Peyer's patch (tissue), 4 donors: ENCODE measurements around the gene ANOS1. TPM values are rescaled to one million over a fixed set of nuclear protein-coding genes. Genes with fewer than 3 reads are reported as not detected.

Experiments
- DNase-seq, 3 donors: peaks; one replicate each; pipeline ENCODE4 v3.0.0-alpha.2; 2017 to 2019
- H3K27ac ChIP-seq, 4 donors: fragments of 200-600 bp; sonication (generic); one replicate each; pipeline ENCODE4 v1.5.1; 2016 to 2019
- H3K27me3 ChIP-seq, 2 donors: fragments of 200-600 bp; sonication (generic); one replicate each; pipeline ENCODE4 v1.5.1; 2019
- H3K36me3 ChIP-seq, 3 donors: fragments of 200-600 bp; sonication (generic); one replicate each; pipeline ENCODE4 v1.5.1; 2016 to 2019
- H3K4me1 ChIP-seq, 4 donors: fragments of 200-600 bp; sonication (generic); one replicate each; pipeline ENCODE4 v1.5.1; 2016 to 2019
- H3K4me3 ChIP-seq, 4 donors: fragments of 200-600 bp; sonication (generic); 1 replicate in 3 of 4; 2 replicates in 1 of 4; pipeline ENCODE4 v1.5.1; 2016 to 2019; ENCODE audit warnings: mild to moderate bottlenecking in 1 of 4
- H3K9me3 ChIP-seq, 4 donors: fragments of 200-600 bp; sonication (generic); one replicate each; pipeline ENCODE4 v1.5.1; 2016 to 2019; ENCODE audit warnings: mild to moderate bottlenecking in 1 of 4
- CTCF ChIP-seq, 6 experiments: fragments of 450-650 bp in 4 of 6; fragments of 200-600 bp in 2 of 6; sonication (generic) in 1 of 6; IDR thresholded peaks; one replicate each; pipeline ENCODE4 v1.5.1; 2017 to 2019; ENCODE audit warnings: antibody characterized with exemption in 6 of 6, mild to moderate bottlenecking in 3 of 6, moderate library complexity in 1 of 6
- POLR2A ChIP-seq, 2 donors: fragments of 450-650 bp; IDR thresholded peaks; one replicate each; pipeline ENCODE4 v1.5.1; 2017; ENCODE audit warnings: antibody characterized with exemption in 2 of 2, mild to moderate bottlenecking in 2 of 2, moderate library complexity in 2 of 2
- total RNA-seq, 4 donors: library from RNA; depleted of rRNA; stranded (reverse); fragments of >200 nt; gene quantifications; one replicate each; pipeline ENCODE4 v1.1.0, GENCODE V29; 2016

The ANOS1 gene
- total RNA-seq, 4 donors from 2014 or later, result 0.19 to 2.5 TPM; not detected in 2

- Histone ChIP-seq H3K27me3 (no peaks in the 10 kb centered on the region), H3K27ac (no peak overlapping the region), H3K9me3 (no peaks in the 10 kb centered on the region), H3K4me1 (no peaks in the 10 kb centered on the region), H3K4me3 (no peak overlapping the region), H3K36me3 (no peaks in the 10 kb centered on the region)
- no peak for DNase-seq
- no peak for TF ChIP-seq POLR2A (IDR thresholded peaks at IDR 0.05)
- no peak for TF ChIP-seq CTCF (IDR thresholded peaks at IDR 0.05)
Measured at GRCh38 chrX:8679550-8679949, 52.4 kb downstream of the ANOS1 start.

- Histone ChIP-seq H3K36me3 (no peaks in the 10 kb centered on the region), H3K27me3 (no peaks in the 10 kb centered on the region), H3K27ac (no peak overlapping the region), H3K4me1 (no peaks in the 10 kb centered on the region), H3K9me3 (no peaks in the 10 kb centered on the region), H3K4me3 (no peak overlapping the region)
- DNase-seq, result no peak
- TF ChIP-seq POLR2A (IDR thresholded peaks at IDR 0.05) (no peak), CTCF (IDR thresholded peaks at IDR 0.05) (no peak)
Measured at GRCh38 chrX:8675006-8675630, 56.8 kb downstream of the ANOS1 start.

- Histone ChIP-seq H3K27me3 (no peaks in the 10 kb centered on the region), H3K9me3 (no peaks in the 10 kb centered on the region), H3K4me1 (no peaks in the 10 kb centered on the region), H3K4me3 (no peak overlapping the region), H3K27ac (no peak overlapping the region), H3K36me3 (no peaks in the 10 kb centered on the region)
- TF ChIP-seq POLR2A (IDR thresholded peaks at IDR 0.05) (no peak), CTCF (IDR thresholded peaks at IDR 0.05) (no peak)
- no peak for DNase-seq
Measured at GRCh38 chrX:8673201-8673600, 58.7 kb downstream of the ANOS1 start.

- H3K27ac ChIP-seq, result no peak overlapping the region
- no peaks in the 10 kb centered on the region for H3K36me3 ChIP-seq
- no peaks in the 10 kb centered on the region for H3K27me3 ChIP-seq
- no peaks in the 10 kb centered on the region for H3K9me3 ChIP-seq
- H3K4me1 ChIP-seq, result no peaks in the 10 kb centered on the region
- H3K4me3 ChIP-seq, result no peak overlapping the region
- no peak for TF ChIP-seq POLR2A (IDR thresholded peaks at IDR 0.05)
- no peak for TF ChIP-seq CTCF (IDR thresholded peaks at IDR 0.05)
- no peak for DNase-seq
Measured at GRCh38 chrX:8672176-8672575, 59.8 kb downstream of the ANOS1 start.

GRCh38 chrX:8668813-8669212 is 63.1 kb downstream of the ANOS1 start:
- H3K4me1 ChIP-seq, result no peaks in the 10 kb centered on the region
- no peaks in the 10 kb centered on the region for H3K36me3 ChIP-seq
- no peak for DNase-seq
- H3K9me3 ChIP-seq, result no peaks in the 10 kb centered on the region
- H3K4me3 ChIP-seq, result no peak overlapping the region
- H3K27me3 ChIP-seq, result no peaks in the 10 kb centered on the region
- TF ChIP-seq CTCF (IDR thresholded peaks at IDR 0.05) (no peak), POLR2A (IDR thresholded peaks at IDR 0.05) (no peak)
- no peak overlapping the region for H3K27ac ChIP-seq

GRCh38 chrX:8663325-8663724 is 68.6 kb downstream of the ANOS1 start:
- no peaks in the 10 kb centered on the region for H3K9me3 ChIP-seq
- no peak for DNase-seq
- H3K36me3 ChIP-seq, result no peaks in the 10 kb centered on the region
- no peak overlapping the region for H3K4me3 ChIP-seq
- no peaks in the 10 kb centered on the region for H3K27me3 ChIP-seq
- TF ChIP-seq POLR2A (IDR thresholded peaks at IDR 0.05) (no peak), CTCF (IDR thresholded peaks at IDR 0.05) (no peak)
- H3K4me1 ChIP-seq, result no peaks in the 10 kb centered on the region
- no peak overlapping the region for H3K27ac ChIP-seq
